Measurements from ENCODE around the gene CDKN2B.
"Not testable (repeated sequence)": the region's sequence is repeated elsewhere in the genome, so short reads cannot be mapped to it uniquely, and the experiment has no call there.

The CDKN2B gene, protein sequence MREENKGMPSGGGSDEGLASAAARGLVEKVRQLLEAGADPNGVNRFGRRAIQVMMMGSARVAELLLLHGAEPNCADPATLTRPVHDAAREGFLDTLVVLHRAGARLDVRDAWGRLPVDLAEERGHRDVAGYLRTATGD

DNA sequence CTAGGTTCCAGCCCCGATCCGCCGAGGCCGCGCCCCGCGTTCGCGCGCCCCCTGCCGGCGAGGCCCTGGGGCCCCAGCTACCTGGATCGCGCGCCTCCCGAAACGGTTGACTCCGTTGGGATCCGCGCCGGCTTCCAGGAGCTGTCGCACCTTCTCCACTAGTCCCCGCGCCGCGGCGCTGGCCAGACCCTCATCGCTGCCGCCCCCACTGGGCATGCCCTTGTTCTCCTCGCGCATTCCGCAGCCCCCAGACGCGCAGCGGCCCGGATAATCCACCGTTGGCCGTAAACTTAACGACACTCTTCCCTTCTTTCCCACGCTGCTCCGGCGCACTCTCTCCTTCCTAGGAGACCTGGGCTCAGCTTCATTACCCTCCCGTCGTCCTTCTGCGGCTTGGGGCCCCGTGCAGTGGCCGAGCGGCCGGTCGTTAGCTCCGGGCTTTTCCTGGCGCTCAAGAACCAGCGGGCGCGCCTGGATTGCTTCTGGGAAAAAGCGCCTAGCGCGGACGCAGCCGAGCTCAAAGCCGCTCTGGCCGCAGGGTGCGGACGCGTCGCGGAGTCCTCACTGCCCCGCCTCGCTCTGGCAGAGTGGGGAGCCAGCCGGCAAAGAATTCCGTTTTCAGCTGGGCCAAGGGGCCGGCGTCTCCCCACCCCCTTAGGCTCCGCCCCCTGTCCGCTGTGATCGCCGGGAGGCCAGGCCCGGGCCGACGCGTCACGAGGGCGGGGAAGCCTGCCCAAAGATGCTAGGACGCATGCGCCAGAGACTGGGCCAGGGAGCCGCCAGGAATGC lies at the start of gene CDKN2B:
CDKN2B (minus strand) TSS at position 589 of the 789 bp plus-strand sequence; CDS start at position 237, 352 bp downstream.
- peak in 1 of 2 donors; percentile 53 for DNase-seq (ENCODE audit: low read depth in 2 of 2)

DNA sequence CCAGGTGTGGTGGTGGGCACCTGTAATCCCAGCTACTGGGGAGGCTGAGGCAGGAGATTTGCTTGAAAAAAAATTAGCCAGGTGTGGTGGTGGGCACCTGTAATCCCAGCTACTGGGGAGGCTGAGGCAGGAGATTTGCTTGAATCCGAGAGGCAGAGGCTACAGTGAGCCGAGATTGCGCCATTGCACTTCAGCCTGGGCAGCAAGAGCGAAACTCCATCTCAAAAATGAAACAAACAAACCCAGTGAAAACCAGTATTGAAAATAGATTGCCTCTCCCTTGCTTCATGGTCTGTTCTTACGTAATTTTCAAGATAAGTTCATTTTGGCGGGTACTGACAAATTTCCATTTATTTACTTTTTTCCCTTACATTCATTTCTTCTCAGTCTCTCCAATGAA lies 48.9 kb upstream of the CDKN2B start:
- not testable (repeated sequence) for DNase-seq (ENCODE audit: low read depth in 2 of 2)

DNA sequence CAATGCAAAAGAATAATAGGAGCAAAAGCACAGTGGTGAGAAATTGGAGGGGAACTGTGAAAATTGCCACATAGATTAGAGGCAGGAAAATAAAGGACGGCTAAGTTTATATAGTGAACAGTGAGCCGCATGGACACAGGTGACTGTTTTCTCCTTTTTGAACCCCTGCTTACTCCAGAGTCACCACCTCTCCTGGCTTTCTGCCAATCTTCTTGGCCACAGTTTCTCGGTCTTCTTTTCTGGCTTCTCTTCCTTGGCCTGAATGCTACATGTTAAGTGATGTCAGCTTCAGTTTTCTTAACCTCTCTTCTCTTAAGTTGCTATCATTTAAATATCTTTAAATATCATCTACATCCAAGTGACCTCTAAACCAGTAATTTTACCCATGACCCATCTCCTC lies 47.3 kb upstream of the CDKN2B start:
- no peak for DNase-seq (ENCODE audit: low read depth in 2 of 2)

DNA sequence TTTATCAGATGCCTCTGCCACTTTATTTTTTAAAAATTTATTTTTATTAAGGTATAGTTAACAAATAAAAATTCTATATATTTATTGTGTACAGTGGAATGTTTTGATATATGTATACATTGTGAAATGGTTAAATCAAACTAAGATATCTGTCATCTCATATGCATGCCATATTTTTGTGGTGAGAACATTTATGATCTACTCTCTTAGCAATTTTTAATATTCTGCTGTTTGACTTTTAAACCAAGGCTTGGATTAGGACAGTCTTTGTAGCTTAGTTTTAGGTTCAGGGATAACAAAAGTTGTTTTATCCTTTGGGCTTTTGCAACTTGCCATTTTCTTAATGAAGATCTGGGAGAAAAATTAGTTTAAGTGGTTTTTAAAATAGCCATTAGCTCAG lies 46.0 kb upstream of the CDKN2B start:
- DNase-seq (ENCODE audit: low read depth in 2 of 2) = no peak

DNA sequence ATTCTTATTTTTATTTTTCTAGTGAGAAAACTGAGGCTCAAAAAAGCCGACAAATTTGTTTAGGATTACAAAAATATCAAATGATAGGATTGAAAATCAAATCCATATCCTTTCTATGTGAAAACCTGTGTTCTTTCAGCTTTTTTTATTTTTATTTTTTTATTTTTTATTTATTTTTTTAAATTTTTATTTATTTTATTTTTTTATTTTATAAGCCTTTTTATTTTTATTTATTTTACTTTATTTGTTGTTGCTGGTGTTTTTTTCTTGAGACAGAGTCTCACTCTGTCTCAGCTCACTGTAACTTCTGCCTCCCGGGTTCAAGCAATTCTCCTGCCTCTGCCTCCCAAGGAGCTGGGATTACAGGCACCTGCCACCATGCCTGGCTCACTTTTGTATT lies 45.4 kb upstream of the CDKN2B start:
- DNase-seq (ENCODE audit: low read depth in 2 of 2) = no peak

DNA sequence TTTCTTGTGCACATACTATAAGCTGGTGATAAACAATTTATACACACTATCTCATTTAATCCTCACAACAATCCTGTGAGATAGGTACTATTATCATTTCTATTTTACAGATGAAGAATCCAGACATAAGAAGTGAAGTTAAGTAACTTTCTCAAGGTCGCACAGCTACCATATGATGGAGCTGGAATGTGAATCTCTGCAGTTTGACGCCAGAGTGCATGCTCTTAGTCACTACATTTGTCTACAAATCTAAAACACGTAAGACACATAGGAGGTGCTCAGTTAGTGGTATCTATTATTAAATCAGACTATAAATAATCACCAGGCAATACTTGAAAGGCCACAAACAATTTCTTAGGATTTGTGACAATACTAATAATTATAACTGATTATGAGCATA lies 45.0 kb upstream of the CDKN2B start:
- DNase-seq (ENCODE audit: low read depth in 2 of 2) = no peak

DNA sequence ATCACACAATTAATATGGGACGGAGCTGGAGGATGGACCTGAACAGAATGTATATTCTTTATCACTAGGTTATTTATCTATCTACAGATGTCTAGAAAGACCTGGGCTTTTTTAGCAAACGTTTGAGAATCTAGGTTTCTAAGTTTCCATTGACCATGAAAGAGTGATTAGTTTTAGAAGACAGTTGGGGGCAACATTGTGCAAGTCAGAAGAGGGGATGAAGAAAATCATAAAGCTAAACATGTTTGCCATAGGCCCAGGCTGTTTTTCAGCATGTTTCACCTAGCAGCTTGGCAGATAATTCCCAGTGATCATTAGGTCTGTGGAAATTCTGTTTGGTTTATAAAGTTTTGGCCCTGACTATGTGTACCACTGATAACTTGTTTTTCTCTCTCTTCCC lies 44.1 kb upstream of the CDKN2B start:
- DNase-seq (ENCODE audit: low read depth in 2 of 2) = no peak

DNA sequence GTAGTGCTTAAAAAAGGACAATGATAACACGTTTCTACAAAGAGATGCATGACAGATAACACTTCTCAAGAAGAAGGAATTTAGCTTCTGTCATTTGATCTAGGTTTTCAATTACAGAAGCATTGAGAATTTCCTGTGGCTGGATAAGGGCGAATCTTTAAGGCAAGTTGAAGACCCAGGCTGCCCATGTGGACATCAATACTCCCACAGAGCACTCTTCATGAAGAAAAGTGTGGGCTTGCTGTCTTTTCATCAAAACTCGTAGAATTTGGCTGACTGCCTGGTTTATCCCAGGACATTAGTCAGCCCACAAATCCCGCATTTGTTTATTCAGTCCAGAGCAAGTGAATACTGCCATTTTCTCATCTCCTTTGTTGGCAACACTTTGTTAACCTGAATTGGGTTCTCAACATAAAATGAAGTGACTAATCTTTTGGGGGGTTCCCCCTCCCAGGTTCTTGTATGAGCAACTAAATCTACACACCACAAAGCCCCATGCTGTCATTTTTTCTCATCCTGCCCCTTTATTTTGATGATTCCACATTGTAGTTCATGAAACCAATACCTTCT lies 43.4 kb upstream of the CDKN2B start:
- DNase-seq (ENCODE audit: low read depth in 2 of 2) = peak in 1 of 2 donors; percentile 9

DNA sequence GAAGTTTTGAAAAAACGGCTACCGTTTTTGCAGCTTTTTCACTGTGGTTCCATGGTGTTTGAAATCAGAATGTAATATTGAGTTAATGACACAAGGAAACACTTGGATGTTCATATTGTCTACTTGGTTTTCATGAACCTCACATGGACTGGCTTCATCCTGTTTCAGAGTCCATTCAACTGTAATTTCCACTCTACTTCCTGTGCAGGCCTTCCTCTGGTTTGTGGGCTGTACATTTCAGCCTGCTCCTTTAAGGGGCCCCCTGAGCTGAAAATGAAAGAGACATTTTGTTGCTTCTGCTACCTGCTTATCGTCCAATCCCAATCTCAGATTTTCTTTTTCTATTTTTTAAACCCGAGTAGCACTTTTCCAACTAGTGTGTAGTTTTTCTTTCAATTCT lies 41.8 kb upstream of the CDKN2B start:
- DNase-seq (ENCODE audit: low read depth in 2 of 2) = no peak

DNA sequence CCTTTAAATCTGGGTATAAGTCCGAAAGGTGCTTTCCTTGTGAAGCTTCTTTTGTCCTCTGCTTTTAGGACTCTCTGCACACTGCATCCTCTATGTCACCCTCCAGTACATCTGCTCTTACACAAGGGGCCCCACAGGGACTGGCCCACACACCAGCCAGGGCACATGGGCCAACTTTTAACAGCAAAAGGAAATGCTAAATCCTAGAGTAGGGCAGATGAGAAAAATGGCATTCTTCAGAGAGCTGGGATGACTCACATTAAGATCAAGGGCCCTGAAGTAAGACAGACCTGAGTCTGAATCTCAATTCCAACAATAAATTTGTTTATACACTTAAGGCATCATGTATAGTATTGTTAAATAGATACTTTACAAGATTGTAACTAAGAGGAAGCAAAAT lies 40.3 kb upstream of the CDKN2B start:
- DNase-seq (ENCODE audit: low read depth in 2 of 2) = no peak

DNA sequence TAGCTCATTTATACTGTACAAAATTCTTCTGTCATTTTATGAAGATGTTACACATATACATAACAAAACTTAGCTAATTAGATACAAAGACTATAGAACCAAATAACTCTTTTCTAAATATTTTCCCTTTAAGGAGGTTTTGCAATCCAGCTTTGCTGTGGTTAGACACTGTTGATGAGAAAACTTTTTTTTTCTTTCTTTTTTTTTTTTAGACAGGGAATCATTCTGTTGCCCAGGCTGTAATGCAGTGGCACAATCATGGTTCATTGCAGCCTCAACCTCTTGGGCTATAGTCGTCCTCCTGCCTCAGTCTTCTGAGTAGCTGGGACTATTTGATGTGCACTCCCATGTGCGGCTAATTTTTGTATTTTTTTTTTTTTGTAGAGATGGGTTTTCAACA lies 38.5 kb upstream of the CDKN2B start:
- DNase-seq (ENCODE audit: low read depth in 2 of 2) = no peak

DNA sequence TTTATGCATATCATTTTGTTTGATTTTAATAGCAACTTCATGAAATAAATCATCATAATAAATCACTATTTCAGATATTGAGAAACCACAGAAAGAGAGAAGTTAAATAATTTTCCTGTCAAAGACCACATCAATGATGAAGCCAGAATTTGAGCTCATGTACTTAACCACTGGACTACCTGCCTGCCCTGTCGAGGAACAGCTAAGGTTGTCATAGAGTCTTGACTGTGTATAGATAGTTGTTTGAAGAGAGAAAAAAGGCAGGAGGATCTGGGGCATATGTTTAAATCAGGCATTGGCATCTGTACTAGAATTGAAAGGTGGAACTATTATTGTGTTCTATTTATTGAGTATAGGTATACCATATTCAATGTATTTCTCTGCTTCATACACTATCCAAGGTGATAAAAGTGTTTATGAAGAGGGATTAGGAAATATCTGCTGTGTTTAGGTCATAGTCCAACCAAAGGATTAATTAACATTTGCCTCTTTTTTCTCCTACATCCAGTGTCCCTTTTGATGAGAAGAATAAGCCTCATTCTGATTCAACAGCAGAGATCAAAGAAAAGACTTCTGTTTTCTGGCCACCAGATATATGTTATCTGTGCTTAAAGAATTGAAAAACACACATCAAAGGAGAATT lies 37.3 kb upstream of the CDKN2B start:
- no peak for DNase-seq (ENCODE audit: low read depth in 2 of 2)

DNA sequence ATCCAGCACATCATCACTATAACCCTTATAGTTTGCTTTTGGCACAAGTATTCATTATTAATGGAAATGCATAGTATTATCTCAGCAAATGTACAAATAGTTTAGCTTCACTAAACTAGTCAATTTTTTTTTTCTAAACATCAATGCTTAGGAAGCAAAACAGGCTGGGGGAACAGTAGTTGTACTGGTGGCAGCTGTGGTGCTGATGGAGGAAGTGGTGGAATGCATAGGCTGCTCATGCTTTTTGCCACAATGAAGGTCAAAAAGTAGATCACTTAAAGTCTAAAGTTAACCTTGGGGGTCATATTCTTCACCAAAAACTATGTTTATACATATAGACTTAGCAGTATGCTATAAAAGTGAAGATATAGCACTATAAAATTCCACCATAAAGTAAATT lies 36.3 kb upstream of the CDKN2B start:
- no peak for DNase-seq (ENCODE audit: low read depth in 2 of 2)

DNA sequence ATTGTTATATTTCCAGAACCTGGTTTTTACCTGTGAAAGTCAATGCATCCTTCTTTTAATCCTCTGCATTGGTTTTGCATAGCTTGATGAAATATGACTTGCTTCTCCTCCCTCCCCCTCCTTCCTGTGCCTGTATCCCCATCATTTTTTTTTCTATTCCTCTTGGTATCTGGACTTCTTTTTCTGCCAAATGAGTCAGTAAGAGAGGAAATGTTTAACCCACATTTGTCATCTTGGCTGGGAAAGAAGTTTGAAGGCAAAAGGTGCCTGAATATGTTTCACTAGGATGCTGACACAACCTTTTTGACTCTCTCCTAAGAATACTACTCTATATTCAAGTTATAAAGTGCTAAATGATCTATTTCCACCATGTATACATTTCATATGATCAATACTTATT lies 35.5 kb upstream of the CDKN2B start:
- no peak for DNase-seq (ENCODE audit: low read depth in 2 of 2)

DNA sequence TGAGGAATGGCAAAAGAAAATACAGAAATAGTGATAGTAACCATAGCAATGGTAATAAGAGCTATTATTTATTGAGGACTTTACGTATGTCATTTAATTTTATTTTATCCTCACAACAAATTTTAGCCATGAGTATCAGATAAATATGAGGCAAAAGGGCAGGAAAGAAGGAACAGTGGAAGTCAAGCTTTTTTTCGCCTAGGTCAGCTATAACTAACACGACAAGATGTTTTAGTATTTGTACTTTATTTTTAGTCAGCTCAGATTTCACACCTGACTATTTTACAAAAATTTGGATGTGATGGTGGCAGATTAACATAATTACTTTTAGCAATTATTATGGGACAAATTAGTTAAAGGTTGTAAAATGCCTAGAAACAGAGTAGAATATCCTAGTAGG lies 34.8 kb upstream of the CDKN2B start:
- no peak for DNase-seq (ENCODE audit: low read depth in 2 of 2)

DNA sequence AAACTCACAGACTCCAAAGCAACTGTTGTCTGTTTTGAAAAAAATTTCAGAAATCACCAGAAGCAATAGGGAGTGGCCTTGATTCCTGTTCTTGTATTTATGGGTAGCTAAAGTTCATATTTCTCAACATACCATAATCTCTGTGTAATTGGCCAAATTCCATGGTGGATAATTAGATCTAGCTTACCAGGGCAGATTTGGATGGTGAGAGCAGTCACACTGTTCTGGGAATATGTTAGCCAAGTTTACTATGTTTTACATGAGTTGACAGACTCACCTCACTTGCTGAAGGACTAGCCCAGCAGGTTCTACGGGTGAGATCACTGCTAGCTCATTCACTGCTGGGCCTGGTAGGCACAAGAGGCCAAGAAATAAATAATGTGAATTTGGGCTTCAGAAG lies 32.7 kb upstream of the CDKN2B start:
- no peak for DNase-seq (ENCODE audit: low read depth in 2 of 2)

DNA sequence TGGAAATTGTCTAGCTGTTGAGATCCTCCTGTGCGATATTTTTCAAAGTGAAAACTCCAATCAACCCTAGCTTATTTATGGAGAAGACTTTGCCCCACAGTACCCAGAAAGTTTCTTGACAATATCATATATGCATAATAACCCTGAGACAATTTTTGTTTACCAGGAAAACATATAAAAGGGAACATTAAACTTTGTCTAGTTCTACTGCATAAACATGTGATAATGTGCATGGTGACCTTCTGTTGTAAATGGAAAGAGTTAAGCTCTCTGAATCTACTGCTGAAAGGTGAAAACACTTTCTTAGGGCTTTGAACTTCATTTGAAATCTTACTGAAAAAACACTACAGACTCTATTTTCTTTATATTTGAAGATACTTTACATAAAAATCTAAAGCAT lies 32.2 kb upstream of the CDKN2B start:
- no peak for DNase-seq (ENCODE audit: low read depth in 2 of 2)

DNA sequence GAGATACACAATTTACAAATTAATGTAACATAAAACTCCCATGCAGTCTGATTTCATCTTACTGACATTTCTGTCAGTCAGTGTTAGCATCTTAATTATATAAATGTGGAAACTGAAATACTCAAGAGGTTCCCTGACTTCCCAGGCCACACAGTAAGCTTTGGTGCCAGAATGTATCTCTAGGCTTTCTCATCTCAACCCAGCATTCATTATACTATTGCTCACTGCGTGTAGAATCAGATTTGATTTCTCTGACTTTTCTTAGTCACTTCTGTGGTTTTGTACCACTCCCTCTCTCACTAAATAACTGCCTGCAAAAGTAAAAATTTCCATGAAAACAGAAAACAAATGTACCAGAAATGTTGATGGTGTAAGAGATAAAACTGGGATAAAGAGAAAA lies 31.7 kb upstream of the CDKN2B start:
- DNase-seq (ENCODE audit: low read depth in 2 of 2) = no peak

DNA sequence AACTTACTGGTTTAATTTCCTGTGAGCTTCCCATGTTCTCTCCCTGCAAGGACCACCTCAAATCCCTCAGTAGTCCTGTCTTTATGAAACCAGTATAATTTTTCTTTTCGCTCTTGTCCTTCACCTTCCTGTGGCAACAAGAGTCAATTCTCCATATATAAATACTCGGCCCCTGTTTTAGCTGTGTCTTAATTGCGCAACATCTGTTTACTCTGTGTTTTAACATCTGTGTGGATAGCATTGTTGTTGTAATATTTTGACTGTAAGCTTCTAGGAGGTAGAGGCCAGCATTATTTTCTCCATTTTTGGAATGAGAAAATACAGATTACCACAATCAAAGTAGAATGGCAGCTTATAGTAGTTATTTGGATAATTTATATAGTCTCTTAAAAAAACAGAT lies 30.2 kb upstream of the CDKN2B start:
- DNase-seq (ENCODE audit: low read depth in 2 of 2) = no peak

DNA sequence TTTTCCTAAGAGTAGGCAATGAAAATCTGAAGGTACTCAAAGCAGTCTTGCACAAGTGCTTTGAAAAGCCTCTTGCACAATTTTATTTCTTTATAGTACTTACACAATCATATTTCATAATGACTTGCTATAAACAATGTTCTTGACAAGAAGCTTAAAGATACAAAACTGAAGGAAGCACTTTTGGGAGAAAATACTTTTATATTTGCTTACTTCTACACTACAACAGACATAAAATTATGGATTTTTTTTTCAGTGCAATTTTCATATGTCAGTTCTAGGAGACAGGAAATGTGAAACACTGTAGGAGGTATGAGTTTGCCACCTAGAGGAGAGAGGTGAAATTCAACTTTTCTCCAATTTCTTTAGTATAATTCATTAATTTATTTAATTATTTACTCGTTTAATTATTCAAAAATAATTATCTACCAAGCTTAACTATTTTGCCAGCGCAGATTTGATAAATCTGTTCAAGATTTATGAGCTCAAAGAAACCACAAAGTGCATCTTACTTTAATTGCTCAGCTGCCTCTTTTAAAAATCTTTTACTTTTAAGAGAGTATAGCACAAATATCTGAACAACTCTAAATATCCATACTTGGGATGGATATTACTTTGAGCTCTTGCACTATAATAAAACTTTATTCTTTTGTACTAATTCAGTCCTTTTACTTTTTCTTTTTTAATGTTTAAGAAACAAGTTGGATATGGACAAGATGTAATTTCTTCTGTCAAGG lies 29.0 kb upstream of the CDKN2B start:
- DNase-seq (ENCODE audit: low read depth in 2 of 2) = no peak

DNA sequence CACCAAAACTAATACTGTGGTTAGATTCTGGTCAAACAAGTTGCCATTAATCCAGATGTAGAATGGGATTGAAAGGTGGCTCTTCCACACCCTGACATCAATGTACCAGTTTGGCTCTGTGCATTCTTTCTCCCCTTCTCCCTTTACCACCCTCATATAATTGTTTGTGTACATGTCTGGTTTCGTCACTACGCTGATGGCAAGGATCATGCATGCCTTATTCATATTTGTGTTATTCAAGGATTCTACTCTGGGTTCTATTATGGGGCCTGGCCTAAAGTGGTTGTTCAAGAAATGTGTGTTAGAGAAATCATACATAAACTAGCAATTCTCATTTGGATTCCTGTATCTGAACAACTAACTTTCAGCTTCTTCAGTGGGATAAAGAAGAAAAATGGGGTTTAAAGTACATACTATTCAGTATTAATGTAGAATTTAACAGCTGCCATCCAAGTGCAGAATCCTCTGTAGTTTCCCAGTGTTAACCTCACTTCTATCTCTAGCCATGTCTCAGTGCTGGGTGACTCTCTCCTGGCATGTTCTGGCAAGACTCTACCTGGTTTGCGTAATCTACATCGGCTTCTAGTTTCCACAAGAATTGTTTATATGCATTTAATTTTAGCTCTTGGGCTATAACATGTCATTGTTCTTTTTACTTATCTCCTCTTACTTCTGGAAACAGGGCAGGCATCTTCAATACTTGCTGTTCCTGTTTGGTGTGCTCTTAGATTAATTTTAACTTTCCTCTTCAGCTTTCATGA lies 27.9 kb upstream of the CDKN2B start:
- DNase-seq (ENCODE audit: low read depth in 2 of 2) = no peak

Data from stimulated activated CD8-positive, alpha-beta memory T cell treated with anti-CD3 and anti-CD28 coated beads, Interleukin-7, amount 100 ng/mL, for 4 hours (primary cell).